ENCODE measurements around the gene SH3RF1. TPM values are rescaled to one million over a fixed set of nuclear protein-coding genes. Genes with fewer than 3 reads are reported as not detected.
A peak's percentile ranks its signal among the peaks of the same experiment; 100 is the strongest.

Gene SH3RF1
- total RNA-seq, 1 experiment from 2014 or later: 15.3 TPM

DNA sequence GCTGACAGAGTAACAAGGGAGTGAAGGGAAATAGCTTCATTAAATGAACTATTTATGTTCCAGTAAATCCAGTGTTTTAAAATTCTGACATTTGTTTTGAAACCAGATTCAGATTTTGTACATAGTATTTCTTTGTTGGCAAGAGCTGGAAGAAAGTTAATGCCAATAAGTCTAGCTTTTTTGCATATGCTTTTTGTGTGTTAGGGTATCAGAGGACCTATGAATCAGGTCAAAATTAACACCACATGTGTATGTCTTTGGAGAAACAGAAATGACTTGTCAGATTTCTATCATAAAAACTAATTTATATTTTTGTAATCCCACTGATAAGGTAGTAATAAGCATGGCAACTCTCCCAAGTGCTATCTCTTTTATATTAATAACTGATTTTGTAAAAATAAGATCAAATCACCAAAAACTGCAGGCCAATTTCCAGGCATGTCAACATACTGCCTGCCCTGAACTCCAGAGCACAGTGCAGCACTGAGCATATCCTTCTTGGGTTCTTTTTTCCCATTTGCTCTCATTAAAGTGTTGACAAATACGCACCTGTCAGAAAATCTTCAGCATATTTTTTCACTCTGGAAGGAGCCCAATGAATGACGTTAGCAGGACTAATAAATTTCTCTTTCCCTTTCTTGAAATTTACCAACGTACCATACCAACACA lies 65.5 kb downstream of the SH3RF1 start:
- Histone ChIP-seq H3K23ac (ENCODE audit: insufficient read length, low read depth, low read length) (no peak overlapping the region), H3K4me2 (ENCODE audit: insufficient read depth, insufficient read length, low read length) (no peak overlapping the region), H3K79me2 (ENCODE audit: insufficient read depth, low read length) (no peaks in the 10 kb centered on the region; the same call in 1 of the 2 replicates), H3K56ac (ENCODE audit: insufficient read length, low read depth, low read length) (no peak overlapping the region), H2BK120ac (ENCODE audit: low read depth, low read length, poor library complexity, severe bottlenecking) (no peak overlapping the region), H3K9me3 (ENCODE audit: control insufficient read depth, low read depth, low read length) (no peaks in the 10 kb centered on the region), H3T11ph (ENCODE audit: low read length) (no peak overlapping the region), H3K14ac (ENCODE audit: insufficient read depth, low read length) (no peak overlapping the region), H3K4me1 (ENCODE audit: insufficient read depth, low read length) (no peaks in the 10 kb centered on the region), H2BK5ac (ENCODE audit: insufficient read length, low read length) (no peak overlapping the region), H3K27me3 (ENCODE audit: insufficient read depth, low read length) (no peaks in the 10 kb centered on the region), H2BK12ac (ENCODE audit: insufficient read length, low read depth, low read length) (no peak overlapping the region), H3K27ac (ENCODE audit: insufficient read length, low read depth, low read length) (no peak overlapping the region), H2AK5ac (ENCODE audit: insufficient read length, low read length) (no peak overlapping the region), H2BK20ac (ENCODE audit: low read depth, low read length, poor library complexity, severe bottlenecking) (no peak overlapping the region), H4K91ac (ENCODE audit: insufficient read length, low read depth, low read length) (no peak overlapping the region), H4K8ac (replicated peaks; ENCODE audit: insufficient read length, low read depth, low read length) (no peak overlapping the region), H3K4ac (ENCODE audit: low read depth, low read length) (no peak overlapping the region), H4K20me1 (ENCODE audit: control insufficient read depth, insufficient read depth, insufficient read length) (no peaks in the 10 kb centered on the region), H3K79me1 (ENCODE audit: insufficient read depth, low read depth, low read length, poor library complexity, severe bottlenecking) (no peaks in the 10 kb centered on the region), H3K23me2 (ENCODE audit: insufficient read length, low read depth, low read length, poor library complexity, severe bottlenecking) (no peaks in the 10 kb centered on the region), H2AFZ (ENCODE audit: low read length) (no peak overlapping the region), H3K9ac (ENCODE audit: extremely low read depth, insufficient read length, low read length) (no peak overlapping the region), H4K5ac (ENCODE audit: insufficient read length, low read depth, low read length) (no peak overlapping the region), H3K18ac (ENCODE audit: insufficient read length, low read depth, low read length) (no peak overlapping the region), H2BK15ac (ENCODE audit: low read depth, low read length) (no peak overlapping the region)
- no peaks in the 10 kb centered on the region; the same call in 1 of the 2 replicates for H3K27me3 Mint-ChIP-seq (ENCODE audit: low read depth)
- no peak for DNase-seq
- no peak overlapping the region for H3K4me3 Mint-ChIP-seq
- 0 out of 7 replicates have a peak overlapping the region, but pooled peaks of 1 of the 3 experiments have one; percentile 47 for H3K27ac Mint-ChIP-seq
- H3K4me1 Mint-ChIP-seq: peaks cover 23 to 36% of the 10 kb centered on the region in 2 experiments
- WGBS (ENCODE audit: extremely low coverage, insufficient read length, low lambda C conversion rate): no CpG with 5 or more reads among the region's 3 CpGs
- TF ChIP-seq, protein P1, sequence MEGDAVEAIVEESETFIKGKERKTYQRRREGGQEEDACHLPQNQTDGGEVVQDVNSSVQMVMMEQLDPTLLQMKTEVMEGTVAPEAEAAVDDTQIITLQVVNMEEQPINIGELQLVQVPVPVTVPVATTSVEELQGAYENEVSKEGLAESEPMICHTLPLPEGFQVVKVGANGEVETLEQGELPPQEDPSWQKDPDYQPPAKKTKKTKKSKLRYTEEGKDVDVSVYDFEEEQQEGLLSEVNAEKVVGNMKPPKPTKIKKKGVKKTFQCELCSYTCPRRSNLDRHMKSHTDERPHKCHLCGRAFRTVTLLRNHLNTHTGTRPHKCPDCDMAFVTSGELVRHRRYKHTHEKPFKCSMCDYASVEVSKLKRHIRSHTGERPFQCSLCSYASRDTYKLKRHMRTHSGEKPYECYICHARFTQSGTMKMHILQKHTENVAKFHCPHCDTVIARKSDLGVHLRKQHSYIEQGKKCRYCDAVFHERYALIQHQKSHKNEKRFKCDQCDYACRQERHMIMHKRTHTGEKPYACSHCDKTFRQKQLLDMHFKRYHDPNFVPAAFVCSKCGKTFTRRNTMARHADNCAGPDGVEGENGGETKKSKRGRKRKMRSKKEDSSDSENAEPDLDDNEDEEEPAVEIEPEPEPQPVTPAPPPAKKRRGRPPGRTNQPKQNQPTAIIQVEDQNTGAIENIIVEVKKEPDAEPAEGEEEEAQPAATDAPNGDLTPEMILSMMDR (conservative IDR thresholded peaks at IDR 0.05): no peak
- no peaks in the 10 kb centered on the region for H3K9me3 Mint-ChIP-seq
- peaks cover 3 to 4% (median 4%) of the 10 kb centered on the region in 3 experiments; a peak in 3 of 7 replicates for H3K36me3 Mint-ChIP-seq (ENCODE audit: insufficient read depth in 1 of 3, low read depth in 3 of 3)

Data from H9 (cell line).